Measurements from ENCODE around the gene CXCL11. TPM values are rescaled to one million over a fixed set of nuclear protein-coding genes. Genes with fewer than 3 reads are reported as not detected.

The CXCL11 gene
- total and polyA plus RNA-seq, 10 of the 15 experiments (the other 5 are each of a cell fraction or from before 2014, with no cell fraction given), result 0.04 TPM; not detected in 9

GRCh38 chr4:76022031-76022430 lies 13.8 kb downstream of the CXCL11 start:
- POLR2A ChIA-PET, result no interaction called here
- no peak for FAIRE-seq

GRCh38 chr4:76017056-76017686 lies 18.7 kb downstream of the CXCL11 start:
- BruUV-seq (replicated peaks), result no TSS peak
- no peak for TF ChIP-seq ELK1 (IDR thresholded peaks at IDR 0.05; ENCODE audit: low read depth, low read length)
- TF ChIP-seq REST (IDR thresholded peaks at IDR 0.05; ENCODE audit: low read depth, low read length), result no peak
- no peak for TF ChIP-seq MYC (IDR thresholded peaks at IDR 0.05; ENCODE audit: insufficient read depth, insufficient read length, insufficient replicate concordance, low read length, severe bottlenecking)
- no peak for TF ChIP-seq NBN (IDR thresholded peaks at IDR 0.05)
- Histone ChIP-seq H2AFZ (ENCODE audit: control insufficient read depth, low read depth, low read length) (no peak overlapping the region), H3K4me3 (no peak overlapping the region), H3K27me3 (replicated peaks in 1 of 2; ENCODE audit: control insufficient read depth in 2 of 2, insufficient read depth in 2 of 2, low read length in 1 of 2) (no peaks in the 10 kb centered on the region), H3K4me2 (ENCODE audit: control insufficient read depth, insufficient read depth) (no peak overlapping the region), H3K9ac (ENCODE audit: control insufficient read depth, insufficient read depth, low read length) (no peak overlapping the region), H3K79me2 (ENCODE audit: control insufficient read depth, insufficient read depth, low read length) (no peaks in the 10 kb centered on the region), H3K36me3 (ENCODE audit: control insufficient read depth in 2 of 2, insufficient read depth in 2 of 2, low read length in 1 of 2) (no peaks in the 10 kb centered on the region), H3K27ac (ENCODE audit: control insufficient read depth, insufficient read depth) (no peak overlapping the region), H3K9me3 (replicated peaks; ENCODE audit: control insufficient read depth, insufficient read depth, low read length) (no peaks in the 10 kb centered on the region; the same call in 2 of the 3 replicates), H4K20me1 (ENCODE audit: control insufficient read depth, insufficient read depth) (no peaks in the 10 kb centered on the region), H3K4me1 (ENCODE audit: control insufficient read depth, insufficient read depth, low read length) (peaks cover 40% of the 10 kb centered on the region)
- ATAC-seq (no peak), DNase-seq (ENCODE audit: low read depth, low spot score) (no peak), FAIRE-seq (no peak)
- in situ Hi-C loops (cut with MboI), result no loop called here
- intact Hi-C loops (cut with micrococcal nuclease; ENCODE audit: unreplicated experiment), result no loop called here
- ChIA-PET CTCF (interaction anchor here (2.2 kb wide), 1 partner anchor 22 kb away, joined by 5 read pairs; no protein-coding TSS in a partner anchor), POLR2A (no interaction called here), RAD21 (ENCODE audit: unreplicated experiment) (no interaction called here), SMC1A (ENCODE audit: uncharacterized antibody, unreplicated experiment) (interaction anchor here (1.0 to 1.7 kb wide), 2 partner anchors 37 to 39 kb away, joined by 4 to 5 read pairs; no protein-coding TSS in a partner anchor)
- WGBS (ENCODE audit: insufficient coverage, insufficient replicate concordance, low lambda C conversion rate, missing lambda C conversion rate), result 89% methylated on average over 3 of the region's 3 CpGs

More at GRCh38 chr4:76022031-76022430, 13.8 kb downstream of the CXCL11 start:
- WGBS (ENCODE audit: insufficient coverage, insufficient replicate concordance, low lambda C conversion rate, missing lambda C conversion rate), result 24% methylated on average over 4 of the region's 4 CpGs
- ATAC-seq (no peak), DNase-seq (ENCODE audit: low read depth, low spot score) (no peak)
- TF ChIP-seq FOXK2 (IDR thresholded peaks at IDR 0.05) (no peak), NFXL1 (IDR thresholded peaks at IDR 0.05; ENCODE audit: borderline replicate concordance) (no peak), IKZF1 (conservative IDR thresholded peaks at IDR 0.05) (no peak)
- in situ Hi-C loops (cut with MboI), result no loop called here
- no peak overlapping the region for H2AFZ ChIP-seq (ENCODE audit: control insufficient read depth, low read depth, low read length)
- H3K9me3 ChIP-seq (replicated peaks; ENCODE audit: control insufficient read depth, insufficient read depth, low read length), result no peaks in the 10 kb centered on the region; the same call in 2 of the 3 replicates
- H3K27me3 ChIP-seq (replicated peaks in 1 of 2; ENCODE audit: control insufficient read depth in 2 of 2, insufficient read depth in 2 of 2, low read length in 1 of 2), result no peaks in the 10 kb centered on the region
- CTCF ChIA-PET, result no interaction called here
- peaks cover 4% of the 10 kb centered on the region for H3K4me1 ChIP-seq (ENCODE audit: control insufficient read depth, insufficient read depth, low read length)
- no peak overlapping the region for H3K4me2 ChIP-seq (ENCODE audit: control insufficient read depth, insufficient read depth)
- no peak overlapping the region for H3K9ac ChIP-seq (ENCODE audit: control insufficient read depth, insufficient read depth, low read length)
- no peaks in the 10 kb centered on the region for H3K79me2 ChIP-seq (ENCODE audit: control insufficient read depth, insufficient read depth, low read length)
- no peak overlapping the region for H3K27ac ChIP-seq (ENCODE audit: control insufficient read depth, insufficient read depth)
- no peaks in the 10 kb centered on the region for H3K36me3 ChIP-seq (ENCODE audit: control insufficient read depth in 2 of 2, insufficient read depth in 2 of 2, low read length in 1 of 2)
- RAD21 ChIA-PET (ENCODE audit: unreplicated experiment), result no interaction called here
- H3K4me3 ChIP-seq, result no peak overlapping the region
- intact Hi-C loops (cut with micrococcal nuclease; ENCODE audit: unreplicated experiment), result no loop called here
- no peaks in the 10 kb centered on the region for H4K20me1 ChIP-seq (ENCODE audit: control insufficient read depth, insufficient read depth)
- SMC1A ChIA-PET (ENCODE audit: uncharacterized antibody, unreplicated experiment), result interaction anchor here (1.0 to 1.6 kb wide), 4 partner anchors 26 to 41 kb away, joined by 3 to 5 read pairs (median 4); no protein-coding TSS in a partner anchor
- no TSS peak for BruUV-seq (replicated peaks)
